Mesendoderm (in vitro differentiated cells): ENCODE data around the gene JMJD1C.

Experiments used
- DNase-seq: peaks from one replicate; pipeline ENCODE4 v3.0.0; 2013
- H2AK5ac ChIP-seq: 2 replicates; pipeline ENCODE4 v1.6.1; 2013; ENCODE audit warnings: low read length, inconsistent platforms
- H2BK120ac ChIP-seq: 2 replicates; pipeline ENCODE4 v1.6.1; 2013; ENCODE audit warnings: low read depth, mild to moderate bottlenecking, low read length, moderate library complexity, mixed read lengths
- H2BK15ac ChIP-seq: replicated peaks from 2 replicates; pipeline ENCODE4 v1.6.1; 2013; ENCODE audit warnings: low read depth, mild to moderate bottlenecking, moderate library complexity
- H2BK5ac ChIP-seq: 2 replicates; pipeline ENCODE4 v1.6.1; 2013; ENCODE audit warnings: low read length, inconsistent platforms
- H3K18ac ChIP-seq: 2 replicates; pipeline ENCODE4 v1.6.1; 2013; ENCODE audit warnings: mild to moderate bottlenecking, low read length, mixed read lengths
- H3K23ac ChIP-seq: one replicate; pipeline ENCODE4 v1.6.1; 2013; ENCODE audit warnings: low read length
- H3K27ac ChIP-seq: 2 replicates; pipeline ENCODE4 v1.5.1; 2013; ENCODE audit warnings: low read depth, mild to moderate bottlenecking, inconsistent platforms, low read length, moderate library complexity
- H3K27me3 ChIP-seq: 2 replicates; pipeline ENCODE4 v1.6.1; 2013; ENCODE audit warnings: low read length, control low read depth, mild to moderate bottlenecking, inconsistent platforms; ENCODE audit not compliant: insufficient read depth, poor library complexity
- H3K36me3 ChIP-seq: 2 replicates; pipeline ENCODE4 v1.6.1; 2013; ENCODE audit warnings: low read length, inconsistent platforms; ENCODE audit not compliant: control insufficient read depth, insufficient read depth
- H3K4ac ChIP-seq: one replicate; pipeline ENCODE4 v1.6.1; 2013; ENCODE audit warnings: low read depth, mild to moderate bottlenecking, low read length, moderate library complexity
- H3K4me1 ChIP-seq: 2 replicates; pipeline ENCODE4 v1.6.1; 2013; ENCODE audit warnings: low read depth, low read length, inconsistent platforms; ENCODE audit not compliant: control insufficient read depth
- H3K4me2 ChIP-seq: 2 replicates; pipeline ENCODE4 v1.6.1; 2013; ENCODE audit warnings: low read length
- H3K4me3 ChIP-seq: 2 replicates; pipeline ENCODE4 v1.5.1; 2013; ENCODE audit warnings: mild to moderate bottlenecking, low read length
- H3K56ac ChIP-seq: one replicate; pipeline ENCODE4 v1.6.1; 2013; ENCODE audit warnings: low read length
- H3K79me1 ChIP-seq: 2 replicates; pipeline ENCODE4 v1.6.1; 2013; ENCODE audit warnings: low read length, inconsistent platforms
- H3K79me2 ChIP-seq: 2 replicates; pipeline ENCODE4 v1.6.1; 2013; ENCODE audit warnings: mild to moderate bottlenecking, low read length; ENCODE audit not compliant: control insufficient read depth, insufficient read depth
- H3K9ac ChIP-seq: 2 replicates; pipeline ENCODE4 v1.6.1; 2013; ENCODE audit warnings: low read length, inconsistent platforms
- H4K5ac ChIP-seq: one replicate; pipeline ENCODE4 v1.6.1; 2013; ENCODE audit warnings: low read length
- H4K8ac ChIP-seq: one replicate; pipeline ENCODE4 v1.6.1; 2013; ENCODE audit warnings: low read depth, mild to moderate bottlenecking, control low read depth, low read length, moderate library complexity
- WGBS: extraction: QIAGEN DNeasy Blood & Tissue Kit; methylation state at CpG from one replicate; pipeline ENCODE4 v1.1.7; 2013; ENCODE audit warnings: low lambda C conversion rate, missing lambda C conversion rate; ENCODE audit not compliant: insufficient coverage; ENCODE audit errors: extremely low coverage; 5-methylcytosine and 5-hydroxymethylcytosine counted together

Gene JMJD1C

GRCh38 chr10:63133056-63133820 lies 332.5 kb downstream of the JMJD1C start, which contains the start of gene NRBF2:
TSS of gene NRBF2 (plus strand) at chr10:63133328. CDS start at chr10:63133471, 143 bp downstream.
- Histone ChIP-seq H3K4me2 (peak within 1 kb of the TSS; percentile 1), H3K27ac (peak within 1 kb of the TSS; percentile 60), H3K56ac (peak within 1 kb of the TSS; percentile 92), H3K36me3 (no peaks in the 10 kb centered on the region), H3K18ac (peak within 1 kb of the TSS; percentile 62), H3K79me2 (peaks cover 41% of the 10 kb centered on the region), H3K23ac (no peak within 1 kb of the TSS), H2AK5ac (no peak within 1 kb of the TSS), H3K27me3 (no peaks in the 10 kb centered on the region), H3K79me1 (peaks cover 2% of the 10 kb centered on the region), H3K4me3 (peak within 1 kb of the TSS; percentile 84), H2BK15ac (no peak within 1 kb of the TSS), H2BK120ac (no peak within 1 kb of the TSS), H4K5ac (peak within 1 kb of the TSS; percentile 1), H4K8ac (peak within 1 kb of the TSS; percentile 2), H3K4me1 (no peaks in the 10 kb centered on the region), H3K4ac (peak within 1 kb of the TSS; percentile 36), H3K9ac (peak within 1 kb of the TSS; percentile 92), H2BK5ac (no peak within 1 kb of the TSS)
- no CpG with 5 or more reads among the region's 55 CpGs for WGBS
- peak; percentile 99 for DNase-seq

- Histone ChIP-seq H3K27ac (no peak overlapping the region), H2BK15ac (no peak overlapping the region)
Observed at GRCh38 chr10:63132651-63133055, 333.1 kb downstream of the JMJD1C start.

DNA sequence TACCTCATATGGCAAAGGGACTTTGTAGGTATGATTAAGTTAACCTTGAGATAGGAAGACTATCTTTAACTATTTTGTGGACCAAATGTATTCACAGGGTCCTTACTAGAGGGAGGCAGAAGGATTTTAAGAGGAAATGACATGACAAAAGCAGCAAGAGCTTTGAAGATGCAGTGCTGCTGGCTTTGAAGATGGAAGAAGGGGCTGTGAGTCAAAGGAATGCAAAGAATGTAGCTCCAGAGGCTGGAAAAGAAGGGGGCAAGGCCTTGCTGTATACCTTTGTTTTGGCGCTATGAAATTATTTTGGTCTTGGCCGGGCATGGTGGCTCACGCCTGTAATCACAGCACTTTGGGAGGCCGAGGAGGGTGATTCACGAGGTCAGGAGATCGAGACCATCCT lies 335.9 kb downstream of the JMJD1C start:
- H3K4ac ChIP-seq = no peak overlapping the region
- no peak overlapping the region for H3K27ac ChIP-seq
- H3K4me3 ChIP-seq = no peak overlapping the region
- H4K8ac ChIP-seq = no peak overlapping the region
- no peaks in the 10 kb centered on the region for H3K4me1 ChIP-seq
- H2BK15ac ChIP-seq = no peak overlapping the region
- H3K9ac ChIP-seq = no peak overlapping the region
- H3K23ac ChIP-seq = no peak overlapping the region
- H3K4me2 ChIP-seq = no peak overlapping the region
- peaks cover 13% of the 10 kb centered on the region for H3K79me2 ChIP-seq
- H4K5ac ChIP-seq = no peak overlapping the region
- no CpG with 5 or more reads among the region's 6 CpGs for WGBS
- no peaks in the 10 kb centered on the region for H3K36me3 ChIP-seq
- H3K79me1 ChIP-seq = no peaks in the 10 kb centered on the region
- H2AK5ac ChIP-seq = no peak overlapping the region
- peak; percentile 82 for DNase-seq
- no peak overlapping the region for H2BK5ac ChIP-seq
- H3K56ac ChIP-seq = no peak overlapping the region
- no peak overlapping the region for H2BK120ac ChIP-seq
- no peak overlapping the region for H3K18ac ChIP-seq
- no peaks in the 10 kb centered on the region for H3K27me3 ChIP-seq

More at GRCh38 chr10:63132651-63133055, 333.1 kb downstream of the JMJD1C start:
- Histone ChIP-seq H3K79me1 (peaks cover 2% of the 10 kb centered on the region), H3K79me2 (peaks cover 35% of the 10 kb centered on the region), H4K5ac (peak overlapping the region; percentile 1), H3K27me3 (no peaks in the 10 kb centered on the region), H3K18ac (no peak overlapping the region), H3K4me2 (no peak overlapping the region), H3K36me3 (no peaks in the 10 kb centered on the region), H2BK5ac (no peak overlapping the region), H2AK5ac (no peak overlapping the region), H3K4me3 (no peak overlapping the region), H3K23ac (no peak overlapping the region), H3K56ac (no peak overlapping the region), H2BK120ac (no peak overlapping the region), H3K4ac (no peak overlapping the region), H4K8ac (no peak overlapping the region), H3K9ac (no peak overlapping the region), H3K4me1 (no peaks in the 10 kb centered on the region)
- WGBS = no CpG with 5 or more reads among the region's 6 CpGs
- no peak for DNase-seq

- Histone ChIP-seq H3K79me1 (no peaks in the 10 kb centered on the region), H3K23ac (no peak overlapping the region), H3K18ac (no peak overlapping the region), H3K79me2 (peaks cover under 1% of the 10 kb centered on the region), H3K9ac (no peak overlapping the region), H2BK120ac (no peak overlapping the region), H2BK5ac (no peak overlapping the region), H3K36me3 (no peaks in the 10 kb centered on the region), H4K8ac (no peak overlapping the region), H3K27ac (no peak overlapping the region), H3K4me1 (no peaks in the 10 kb centered on the region), H3K56ac (no peak overlapping the region), H2BK15ac (no peak overlapping the region), H4K5ac (no peak overlapping the region), H2AK5ac (no peak overlapping the region), H3K27me3 (no peaks in the 10 kb centered on the region), H3K4me3 (no peak overlapping the region), H3K4me2 (no peak overlapping the region), H3K4ac (no peak overlapping the region)
- WGBS = no CpG with 5 or more reads among the region's 4 CpGs
- no peak for DNase-seq
Observed at GRCh38 chr10:63128443-63128842, 337.3 kb downstream of the JMJD1C start.

DNA sequence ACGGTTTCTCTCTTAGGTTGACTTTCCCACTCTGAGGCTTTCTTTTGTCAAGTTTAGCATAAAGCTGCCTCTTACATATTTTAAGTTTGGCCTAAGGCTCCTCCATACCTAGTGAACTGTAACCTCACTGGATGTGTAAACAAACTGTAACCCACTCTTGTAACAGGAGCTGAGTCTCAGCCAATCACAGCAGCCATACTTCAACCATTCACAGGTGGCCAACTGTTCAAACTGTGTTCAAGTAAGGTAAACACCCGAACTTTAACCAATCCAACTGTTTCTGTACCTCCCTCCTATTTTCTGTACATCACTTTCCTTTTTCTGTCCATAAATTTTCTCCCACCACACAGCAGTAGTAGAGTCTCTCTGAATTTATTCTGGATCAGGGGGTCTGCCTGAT lies 340.3 kb downstream of the JMJD1C start:
- no peak overlapping the region for H3K4me2 ChIP-seq
- H3K79me1 ChIP-seq = no peaks in the 10 kb centered on the region
- no peaks in the 10 kb centered on the region for H3K36me3 ChIP-seq
- H2AK5ac ChIP-seq = no peak overlapping the region
- no peak overlapping the region for H3K18ac ChIP-seq
- H3K79me2 ChIP-seq = no peaks in the 10 kb centered on the region
- H2BK15ac ChIP-seq = no peak overlapping the region
- H4K8ac ChIP-seq = no peak overlapping the region
- H3K56ac ChIP-seq = no peak overlapping the region
- no peak overlapping the region for H4K5ac ChIP-seq
- no peaks in the 10 kb centered on the region for H3K4me1 ChIP-seq
- no peak overlapping the region for H3K9ac ChIP-seq
- H3K23ac ChIP-seq = no peak overlapping the region
- H3K27ac ChIP-seq = no peak overlapping the region
- no peak overlapping the region for H2BK120ac ChIP-seq
- H2BK5ac ChIP-seq = no peak overlapping the region
- no peak for DNase-seq
- no peaks in the 10 kb centered on the region for H3K27me3 ChIP-seq
- H3K4ac ChIP-seq = no peak overlapping the region
- no CpG with 5 or more reads among the region's 2 CpGs for WGBS
- no peak overlapping the region for H3K4me3 ChIP-seq
